IMR-90 (cell line): Measurements from ENCODE around the gene ARMH2. TPM values are rescaled to one million over a fixed set of nuclear protein-coding genes. Genes with fewer than 3 reads are reported as not detected.

Source experiments
- ATAC-seq: fragments of 200-7000 bp; cut with Tn5 transposase; 2 replicates; pipeline ENCODE4 v1.9.1; 2020; ENCODE audit warnings: low read depth, mild to moderate bottlenecking, moderate library complexity
- BruUV-seq: library from RNA; stranded (reverse); fragments of 400-500 nt; replicated peaks from 2 replicates; lab custom pipeline; 2021; lab: Mats Ljungman, UMichigan
- CTCF ChIA-PET: fragments of 300-600 bp; formaldehyde crosslinking; extraction: SDS; loops from one replicate; lab custom pipeline; 2021; ENCODE audit warnings: antibody characterized with exemption; lab: Yijun Ruan, JAX
- POLR2A ChIA-PET: fragments of 300-600 bp; sonication (Branson Sonifier 250); formaldehyde crosslinking; loops from one replicate; lab custom pipeline; 2022; ENCODE audit warnings: antibody characterized with exemption; ENCODE audit not compliant: unreplicated experiment; lab: Charles Lee
- DNase-seq: peaks from one replicate; pipeline ENCODE4 v3.0.0; 2013
- H2AFZ ChIP-seq: replicated peaks from 2 replicates; pipeline ENCODE3; 2013; ENCODE audit warnings: low read length, mild to moderate bottlenecking; ENCODE audit not compliant: poor library complexity
- H2AK5ac ChIP-seq: 2 replicates; pipeline ENCODE4 v1.6.1; 2013; ENCODE audit warnings: low read depth, low read length, inconsistent platforms
- H2AK9ac ChIP-seq: replicated peaks from 2 replicates; pipeline ENCODE3; 2013; ENCODE audit warnings: mild to moderate bottlenecking, low read depth, low read length, moderate library complexity; ENCODE audit not compliant: poor library complexity
- H2BK120ac ChIP-seq: 2 replicates; pipeline ENCODE4 v1.6.1; 2013; ENCODE audit warnings: low read depth, low read length, inconsistent platforms
- H2BK15ac ChIP-seq: 3 replicates; pipeline ENCODE4 v1.6.1; 2013; ENCODE audit warnings: low read depth, low read length, inconsistent platforms
- H2BK20ac ChIP-seq: 2 replicates; pipeline ENCODE4 v1.6.1; 2013; ENCODE audit warnings: low read depth, mild to moderate bottlenecking, inconsistent platforms, low read length, moderate library complexity
- H2BK5ac ChIP-seq: 2 replicates; pipeline ENCODE4 v1.6.1; 2013; ENCODE audit warnings: mild to moderate bottlenecking, low read depth, low read length, inconsistent platforms; ENCODE audit not compliant: poor library complexity, severe bottlenecking
- H3K14ac ChIP-seq: replicated peaks from 2 replicates; pipeline ENCODE4 v1.6.1; 2013; ENCODE audit warnings: low read depth, low read length, inconsistent platforms
- H3K18ac ChIP-seq: 2 replicates; pipeline ENCODE4 v1.6.1; 2013; ENCODE audit warnings: low read depth, low read length, control low read depth
- H3K23ac ChIP-seq: 2 replicates; pipeline ENCODE4 v1.6.1; 2013; ENCODE audit warnings: low read depth, low read length, inconsistent platforms
- H3K27ac ChIP-seq: 2 replicates; pipeline ENCODE4 v1.5.1; 2013; ENCODE audit warnings: mild to moderate bottlenecking, control low read depth, low read length; ENCODE audit not compliant: insufficient read depth
- H3K27me3 ChIP-seq: 2 replicates; pipeline ENCODE4 v1.6.1; 2013; ENCODE audit warnings: low read length; ENCODE audit not compliant: control insufficient read depth, insufficient read depth
- H3K36me3 ChIP-seq: 2 replicates; pipeline ENCODE4 v1.6.1; 2013; ENCODE audit warnings: low read length, mixed read lengths; ENCODE audit not compliant: control insufficient read depth, insufficient read depth
- H3K4ac ChIP-seq: 2 replicates; pipeline ENCODE4 v1.6.1; 2013; ENCODE audit warnings: low read depth, low read length, inconsistent platforms
- H3K4me1 ChIP-seq: 2 replicates; pipeline ENCODE4 v1.6.1; 2013; ENCODE audit warnings: low read length, mixed read lengths; ENCODE audit not compliant: control insufficient read depth, insufficient read depth
- H3K4me2 ChIP-seq: 2 replicates; pipeline ENCODE4 v1.6.1; 2013; ENCODE audit warnings: low read depth, mild to moderate bottlenecking, control low read depth, low read length, moderate library complexity
- H3K4me3 ChIP-seq: 2 replicates; pipeline ENCODE4 v1.5.1; 2013; ENCODE audit warnings: low read depth, mild to moderate bottlenecking, control low read depth, low read length, moderate library complexity; ENCODE audit not compliant: insufficient read depth
- H3K56ac ChIP-seq: 2 replicates; pipeline ENCODE4 v1.6.1; 2013; ENCODE audit warnings: low read length, inconsistent platforms; ENCODE audit not compliant: insufficient read depth; ENCODE audit errors: extremely low read depth
- H3K79me1 ChIP-seq, 2 experiments: 2 replicates each; pipeline ENCODE4 v1.6.1; 2013; ENCODE audit warnings: low read length in 2 of 2, inconsistent platforms in 1 of 2, low read depth in 1 of 2
- H3K9ac ChIP-seq: 2 replicates; pipeline ENCODE4 v1.6.1; 2013; ENCODE audit warnings: low read depth, low read length, control low read depth
- H3K9me1 ChIP-seq: 2 replicates; pipeline ENCODE4 v1.6.1; 2013; ENCODE audit warnings: low read length, inconsistent platforms; ENCODE audit not compliant: insufficient read depth
- H3K9me3 ChIP-seq: 2 replicates; pipeline ENCODE4 v1.6.1; 2013; ENCODE audit warnings: low read length; ENCODE audit not compliant: control insufficient read depth, insufficient read depth
- H4K20me1 ChIP-seq: 2 replicates; pipeline ENCODE4 v1.6.1; 2013; ENCODE audit warnings: low read length, inconsistent platforms; ENCODE audit not compliant: insufficient read depth
- H4K5ac ChIP-seq: 2 replicates; pipeline ENCODE4 v1.6.1; 2013; ENCODE audit warnings: mild to moderate bottlenecking, low read depth, low read length, control low read depth
- H4K8ac ChIP-seq, 2 experiments: 2 replicates each; pipeline ENCODE4 v1.6.1; 2013; ENCODE audit warnings: low read depth in 2 of 2, low read length in 2 of 2, control low read depth in 1 of 2, inconsistent platforms in 1 of 2
- H4K91ac ChIP-seq: 2 replicates; pipeline ENCODE4 v1.6.1; 2013; ENCODE audit warnings: low read depth, low read length, inconsistent platforms; ENCODE audit not compliant: insufficient read depth
- CHD1 ChIP-seq: IDR thresholded peaks from 2 replicates; pipeline ENCODE4 v1.6.1; 2012; ENCODE audit warnings: low read depth, low read length, improper control_type of control experiment
- CTCF ChIP-seq: conservative IDR thresholded peaks from 2 replicates; pipeline ENCODE4 v1.5.1; 2012; ENCODE audit warnings: mild to moderate bottlenecking, low read depth, low read length, improper control_type of control experiment
- MAFK ChIP-seq: IDR thresholded peaks from 2 replicates; pipeline ENCODE4 v1.6.1; 2012; ENCODE audit warnings: low read depth, low read length, improper control_type of control experiment
- MXI1 ChIP-seq: IDR thresholded peaks from 2 replicates; pipeline ENCODE4 v1.6.1; 2012; ENCODE audit warnings: low read depth, mild to moderate bottlenecking, low read length, moderate library complexity, borderline replicate concordance
- NFE2L2 ChIP-seq: fragments of 150-350 bp; IDR thresholded peaks from 2 replicates; pipeline ENCODE4 v1.6.1; 2016; ENCODE audit warnings: low read depth, mild to moderate bottlenecking, low read length
- RCOR1 ChIP-seq: IDR thresholded peaks from 2 replicates; pipeline ENCODE4 v1.6.1; 2012; ENCODE audit warnings: mild to moderate bottlenecking, low read length, improper control_type of control experiment; ENCODE audit not compliant: insufficient replicate concordance
- RFX5 ChIP-seq: IDR thresholded peaks from 2 replicates; pipeline ENCODE4 v1.8.0; 2012; ENCODE audit warnings: low read depth, mild to moderate bottlenecking, low read length, moderate library complexity
- SMC3 ChIP-seq: fragments of 150-350 bp; IDR thresholded peaks from 2 replicates; pipeline ENCODE4 v1.6.1; 2016; ENCODE audit warnings: low read depth, mild to moderate bottlenecking, antibody characterized with exemption, low read length, moderate library complexity
- WGBS, 2 experiments: methylation state at CpG; one replicate each; pipeline versions ENCODE4 v1.1.5 to v1.1.7; 2013; ENCODE audit warnings: missing lambda C conversion rate in 2 of 2; ENCODE audit not compliant: insufficient read length in 1 of 2; ENCODE audit errors: extremely low coverage in 2 of 2; 5-methylcytosine and 5-hydroxymethylcytosine counted together
- dilution Hi-C: fragments of 300-500 bp; cut with HindIII; formaldehyde crosslinking; loops from one replicate; pipeline ENCODE4 v1.14.3; 2018; ENCODE audit warnings: low sequenced_read_pairs; ENCODE audit not compliant: unreplicated experiment
- in situ Hi-C: fragments of 300-500 bp; cut with MboI; formaldehyde crosslinking; loops from 3 replicates; pipeline ENCODE4 v1.14.3; 2019; ENCODE audit warnings: low sequenced_read_pairs, inconsistent platforms, mixed read lengths
- intact Hi-C: fragments of 100-400 bp; cut with micrococcal nuclease; formaldehyde crosslinking; loops from 2 replicates; pipeline ENCODE4 v1.10.0; 2022
- polyA plus RNA-seq, 3 experiments: library from polyadenylated mRNA; depleted of rRNA; stranded (reverse); fragments of >200 nt; gene quantifications; 2 replicates each; pipeline ENCODE4 v1.2.3, GENCODE V29; 2012; ENCODE audit warnings: low replicate concordance in 1 of 3
- total RNA-seq: library from RNA; depleted of rRNA; stranded (reverse); fragments of >200 nt; gene quantifications from 2 replicates; pipeline ENCODE4 v1.2.3, GENCODE V29; 2012

Gene ARMH2
- total and polyA plus RNA-seq, 2 of the 4 experiments (the other 2 are of a cell fraction), result not detected

- dilution Hi-C loops, result no loop called here
- peaks cover 7% of the 10 kb centered on the region for H3K4me1 ChIP-seq
- H4K5ac ChIP-seq, result no peak overlapping the region
- H4K91ac ChIP-seq, result no peak overlapping the region
- no CpG with 5 or more reads among the region's 6 CpGs for WGBS, 2 experiments
- H3K9me1 ChIP-seq, result 0 out of 2 replicates have a peak, but pooled peaks cover 2% of the 10 kb centered on the region
- H3K4me3 ChIP-seq, result no peak overlapping the region
- intact Hi-C loops, result no loop called here
- no peaks in the 10 kb centered on the region for H4K20me1 ChIP-seq
- H3K79me1 ChIP-seq, result no peaks in the 10 kb centered on the region
- no peak overlapping the region for H2BK15ac ChIP-seq
- no peak overlapping the region for H2AK9ac ChIP-seq
- H3K18ac ChIP-seq, result no peak overlapping the region
- H3K4ac ChIP-seq, result no peak overlapping the region
- H3K4me2 ChIP-seq, result no peak overlapping the region
- POLR2A ChIA-PET, result no interaction called here
- ATAC-seq, result no peak
- no peak overlapping the region for H2BK5ac ChIP-seq
- no peak overlapping the region for H4K8ac ChIP-seq
- no peak overlapping the region for H3K56ac ChIP-seq
- no peak overlapping the region for H2BK20ac ChIP-seq
- H3K27ac ChIP-seq, result no peak overlapping the region
- no peaks in the 10 kb centered on the region for H3K9me3 ChIP-seq
- no peak overlapping the region for H3K23ac ChIP-seq
- no peak for TF ChIP-seq RCOR1
- no peak for TF ChIP-seq RFX5
- no peak for TF ChIP-seq NFE2L2
- no peak for TF ChIP-seq MXI1
- TF ChIP-seq SMC3, result no peak
- no peak for TF ChIP-seq CHD1
- TF ChIP-seq MAFK, result no peak
- no peak for TF ChIP-seq CTCF
- H3K27me3 ChIP-seq, result no peaks in the 10 kb centered on the region
- no TSS peak for BruUV-seq
- H2AFZ ChIP-seq, result no peak overlapping the region
- H3K9ac ChIP-seq, result no peak overlapping the region
- H2BK120ac ChIP-seq, result no peak overlapping the region
- in situ Hi-C loops, result no loop called here
- CTCF ChIA-PET, result interaction anchor here (0.6 kb wide), 1 partner anchor 22 kb away, joined by 3 read pairs; no protein-coding TSS in a partner anchor
- no peak for DNase-seq
- H3K36me3 ChIP-seq, result peaks cover 9% of the 10 kb centered on the region; the same call in 1 of the 2 replicates
- no peak overlapping the region for H3K14ac ChIP-seq
- no peak overlapping the region for H2AK5ac ChIP-seq
These were observed 25.6 kb upstream of the ARMH2 start for GRCh38 chr6:24824142-24824938.
